Renal cortical epithelial cell (primary cell): ENCODE data around the gene SHB. TPM values are rescaled to one million over a fixed set of nuclear protein-coding genes. Genes with fewer than 3 reads are reported as not detected.

Experiments
- DNase-seq: peaks from one replicate; pipeline ENCODE4 v3.0.0-alpha.2; 2011; ENCODE audit warnings: low read depth
- total RNA-seq: library from RNA; depleted of rRNA; stranded (reverse); fragments of >200 nt; gene quantifications from 2 replicates; pipeline ENCODE4 v1.2.3, GENCODE V29; 2014

Gene SHB
- total RNA-seq, 1 donor from 2014 or later, result 37.3 TPM

- DNase-seq, result no peak
These were observed 26.2 kb downstream of the SHB start for GRCh38 chr9:38042626-38043357.

GRCh38 chr9:38041564-38042243, 27.3 kb downstream of the SHB start:
- DNase-seq, result no peak

GRCh38 chr9:38039907-38040682, 28.9 kb downstream of the SHB start:
- no peak for DNase-seq

GRCh38 chr9:38039090-38039906, 29.7 kb downstream of the SHB start:
- peak; percentile 65 for DNase-seq

- DNase-seq, result no peak
These were observed 30.5 kb downstream of the SHB start for GRCh38 chr9:38038307-38039089.

- DNase-seq, result no peak
These were observed 31.1 kb downstream of the SHB start for GRCh38 chr9:38037981-38038306.

- peak; percentile 47 for DNase-seq
These were observed 32.5 kb downstream of the SHB start for GRCh38 chr9:38036359-38037084.

- DNase-seq, result peak; percentile 70
These were observed 33.2 kb downstream of the SHB start for GRCh38 chr9:38035873-38036272.

GRCh38 chr9:38033941-38034340, 35.1 kb downstream of the SHB start:
- no peak for DNase-seq

GRCh38 chr9:38032266-38033110, 36.5 kb downstream of the SHB start:
- DNase-seq, result peak; percentile 46

- DNase-seq, result no peak
These were observed 37.4 kb downstream of the SHB start for GRCh38 chr9:38031594-38031993.

- DNase-seq, result no peak
These were observed 38.4 kb downstream of the SHB start for GRCh38 chr9:38030658-38031057.

GRCh38 chr9:38029915-38030638, 39.0 kb downstream of the SHB start:
- DNase-seq, result no peak

- DNase-seq, result no peak
These were observed 41.3 kb downstream of the SHB start for GRCh38 chr9:38027714-38028113.

GRCh38 chr9:38026840-38027527, 42.0 kb downstream of the SHB start:
- no peak for DNase-seq

- DNase-seq, result peak; percentile 90
These were observed 42.8 kb downstream of the SHB start for GRCh38 chr9:38026021-38026809.

- DNase-seq, result no peak
These were observed 43.9 kb downstream of the SHB start for GRCh38 chr9:38025166-38025565.
